Ramos (cell line): ENCODE measurements around the gene LRRFIP1.
"Not testable (repeated sequence)": the region's sequence is repeated elsewhere in the genome, so short reads cannot be mapped to it uniquely, and the experiment has no call there.

Source experiments
- in situ Hi-C: fragments of 300-500 bp; cut with MboI; formaldehyde crosslinking; loops from one replicate; pipeline ENCODE4 v1.14.3; 2022; ENCODE audit warnings: low sequenced_read_pairs; ENCODE audit not compliant: unreplicated experiment

LRRFIP1 gene

GRCh38 chr2:237757616-237758015 is 130.2 kb downstream of the LRRFIP1 start:
- in situ Hi-C loops = no loop called here

GRCh38 chr2:237758185-237758584 is 130.8 kb downstream of the LRRFIP1 start:
- in situ Hi-C loops = no loop called here

GRCh38 chr2:237759176-237759575 is 131.8 kb downstream of the LRRFIP1 start:
- in situ Hi-C loops = no loop called here

GRCh38 chr2:237760506-237761502 is 133.4 kb downstream of the LRRFIP1 start:
- in situ Hi-C loops = no loop called here

- in situ Hi-C loops = not testable (repeated sequence)
These were observed 135.2 kb downstream of the LRRFIP1 start for GRCh38 chr2:237762291-237763182.

GRCh38 chr2:237763812-237764211 is 136.4 kb downstream of the LRRFIP1 start:
- in situ Hi-C loops = no loop called here

GRCh38 chr2:237765122-237765521 is 137.7 kb downstream of the LRRFIP1 start:
- in situ Hi-C loops = not testable (repeated sequence)

- in situ Hi-C loops = no loop called here
These were observed 138.5 kb downstream of the LRRFIP1 start for GRCh38 chr2:237765875-237766274.

- in situ Hi-C loops = no loop called here
These were observed 139.0 kb downstream of the LRRFIP1 start for GRCh38 chr2:237766340-237766739.

- in situ Hi-C loops = no loop called here
These were observed 145.1 kb downstream of the LRRFIP1 start for GRCh38 chr2:237772513-237772912.

- in situ Hi-C loops = no loop called here
These were observed 146.4 kb downstream of the LRRFIP1 start for GRCh38 chr2:237773826-237774225.

GRCh38 chr2:237774811-237775553 is 147.6 kb downstream of the LRRFIP1 start:
- in situ Hi-C loops = no loop called here

- in situ Hi-C loops = no loop called here
These were observed 152.1 kb downstream of the LRRFIP1 start for GRCh38 chr2:237779521-237779920.

GRCh38 chr2:237782181-237782580 is 154.8 kb downstream of the LRRFIP1 start:
- in situ Hi-C loops = no loop called here

GRCh38 chr2:237783678-237784077 is 156.3 kb downstream of the LRRFIP1 start:
- in situ Hi-C loops = not testable (repeated sequence)

- in situ Hi-C loops = no loop called here
These were observed 159.5 kb downstream of the LRRFIP1 start for GRCh38 chr2:237786936-237787335.

- in situ Hi-C loops = no loop called here
These were observed 163.0 kb downstream of the LRRFIP1 start for GRCh38 chr2:237790353-237790752.

GRCh38 chr2:237791977-237792727 is 164.8 kb downstream of the LRRFIP1 start:
- in situ Hi-C loops = no loop called here

GRCh38 chr2:237797253-237797652 is 169.9 kb downstream of the LRRFIP1 start:
- in situ Hi-C loops = no loop called here
